ENCODE data around the gene PPP1CA.

Gene PPP1CA

GRCh38 chr11:67371189-67371910 is 30.3 kb downstream of the PPP1CA start:
- Histone ChIP-seq H3K23ac (ENCODE audit: low read length) (no peak overlapping the region), H4K91ac (ENCODE audit: low read depth, low read length) (peak overlapping the region; percentile 86), H3K14ac (ENCODE audit: low read length) (no peak overlapping the region), H2BK5ac (ENCODE audit: low read depth, low read length, poor library complexity) (no peak overlapping the region), H3K9me3 (ENCODE audit: insufficient read depth, low read depth, low read length) (peaks cover 2% of the 10 kb centered on the region), H2BK12ac (ENCODE audit: low read length) (no peak overlapping the region), H3K79me1 (ENCODE audit: low read length) (peaks cover 28% of the 10 kb centered on the region), H3K4me1 (ENCODE audit: control insufficient read depth in 1 of 2, insufficient read depth in 2 of 2, low read length in 2 of 2) (peaks cover 38 to 41% of the 10 kb centered on the region in 2 experiments), H3K9ac (ENCODE audit: low read length) (no peak overlapping the region), H3K79me2 (ENCODE audit: control insufficient read depth, insufficient read depth, low read length, poor library complexity) (peaks cover 5% of the 10 kb centered on the region), H2AK5ac (ENCODE audit: low read length) (peak overlapping the region; percentile 27), H3K4ac (ENCODE audit: low read depth, low read length) (no peak overlapping the region), H4K8ac (ENCODE audit: low read depth, low read length) (peak overlapping the region; percentile 14), H3K4me3 (ENCODE audit: low read depth, low read length) (no peak overlapping the region), H2AFZ (ENCODE audit: insufficient read depth, low read length, poor library complexity) (no peak overlapping the region), H3K27ac (ENCODE audit: low read depth, low read length) (no peak overlapping the region), H3K18ac (ENCODE audit: low read length) (peak overlapping the region; percentile 19), H2BK120ac (ENCODE audit: insufficient read depth, low read length, poor library complexity) (no peak overlapping the region), H3K36me3 (ENCODE audit: control insufficient read depth in 1 of 2, insufficient read depth in 2 of 2, low read length in 2 of 2) (no peaks in the 10 kb centered on the region), H3K4me2 (ENCODE audit: low read length) (peak overlapping the region; percentile 66), H3K27me3 (ENCODE audit: insufficient read depth, low read length) (peaks cover 5% of the 10 kb centered on the region), H4K12ac (ENCODE audit: low read depth, low read length) (no peak overlapping the region)
- DNase-seq: peak in 1 of 2 donors; percentile 48
- no CpG with 5 or more reads among the region's 8 CpGs for WGBS (ENCODE audit: extremely low coverage, insufficient coverage, insufficient read length)

GRCh38 chr11:67370351-67371076 is 31.1 kb downstream of the PPP1CA start:
- Histone ChIP-seq H3K79me1 (ENCODE audit: low read length) (peaks cover 28% of the 10 kb centered on the region), H3K14ac (ENCODE audit: low read length) (no peak overlapping the region), H4K12ac (ENCODE audit: low read depth, low read length) (no peak overlapping the region), H3K4me1 (ENCODE audit: control insufficient read depth in 1 of 2, insufficient read depth in 2 of 2, low read length in 2 of 2) (peaks cover 38 to 41% of the 10 kb centered on the region in 2 experiments), H3K4me3 (ENCODE audit: low read depth, low read length) (no peak overlapping the region), H4K8ac (ENCODE audit: low read depth, low read length) (no peak overlapping the region), H2AFZ (ENCODE audit: insufficient read depth, low read length, poor library complexity) (no peak overlapping the region), H3K23ac (ENCODE audit: low read length) (no peak overlapping the region), H3K4ac (ENCODE audit: low read depth, low read length) (no peak overlapping the region), H3K18ac (ENCODE audit: low read length) (no peak overlapping the region), H2AK5ac (ENCODE audit: low read length) (no peak overlapping the region), H2BK120ac (ENCODE audit: insufficient read depth, low read length, poor library complexity) (no peak overlapping the region), H3K27me3 (ENCODE audit: insufficient read depth, low read length) (no peaks in the 10 kb centered on the region), H3K27ac (ENCODE audit: low read depth, low read length) (peak overlapping the region; percentile 71), H2BK5ac (ENCODE audit: low read depth, low read length, poor library complexity) (no peak overlapping the region), H3K79me2 (ENCODE audit: control insufficient read depth, insufficient read depth, low read length, poor library complexity) (peaks cover 5% of the 10 kb centered on the region), H3K36me3 (ENCODE audit: control insufficient read depth in 1 of 2, insufficient read depth in 2 of 2, low read length in 2 of 2) (no peaks in the 10 kb centered on the region), H3K9ac (ENCODE audit: low read length) (no peak overlapping the region), H2BK12ac (ENCODE audit: low read length) (no peak overlapping the region), H4K91ac (ENCODE audit: low read depth, low read length) (peak overlapping the region; percentile 25), H3K9me3 (ENCODE audit: insufficient read depth, low read depth, low read length) (peaks cover 2% of the 10 kb centered on the region), H3K4me2 (ENCODE audit: low read length) (peak overlapping the region; percentile 52)
- WGBS (ENCODE audit: extremely low coverage, insufficient coverage, insufficient read length): no CpG with 5 or more reads among the region's 14 CpGs
- DNase-seq: no peak

- no CpG with 5 or more reads among the region's 12 CpGs for WGBS (ENCODE audit: extremely low coverage, insufficient coverage, insufficient read length)
- no peak overlapping the region for H3K14ac ChIP-seq (ENCODE audit: low read length)
- H3K79me1 ChIP-seq (ENCODE audit: low read length): peaks cover 26% of the 10 kb centered on the region
- H3K18ac ChIP-seq (ENCODE audit: low read length): peak overlapping the region; percentile 39
- peaks cover 2% of the 10 kb centered on the region for H3K9me3 ChIP-seq (ENCODE audit: insufficient read depth, low read depth, low read length)
- H2BK12ac ChIP-seq (ENCODE audit: low read length): peak overlapping the region; percentile 23
- peak overlapping the region; percentile 52 for H3K4me2 ChIP-seq (ENCODE audit: low read length)
- H3K79me2 ChIP-seq (ENCODE audit: control insufficient read depth, insufficient read depth, low read length, poor library complexity): peaks cover 5% of the 10 kb centered on the region
- peak overlapping the region; percentile 46 for H2AK5ac ChIP-seq (ENCODE audit: low read length)
- peaks cover 36 to 38% of the 10 kb centered on the region in 2 experiments for H3K4me1 ChIP-seq (ENCODE audit: control insufficient read depth in 1 of 2, insufficient read depth in 2 of 2, low read length in 2 of 2)
- no peak overlapping the region for H3K23ac ChIP-seq (ENCODE audit: low read length)
- DNase-seq: peak; percentile 59 to 69
- H3K4me3 ChIP-seq (ENCODE audit: low read depth, low read length): no peak overlapping the region
- no peaks in the 10 kb centered on the region for H3K27me3 ChIP-seq (ENCODE audit: insufficient read depth, low read length)
- H2AFZ ChIP-seq (ENCODE audit: insufficient read depth, low read length, poor library complexity): no peak overlapping the region
- no peak overlapping the region for H4K8ac ChIP-seq (ENCODE audit: low read depth, low read length)
- peak overlapping the region; percentile 4 for H2BK5ac ChIP-seq (ENCODE audit: low read depth, low read length, poor library complexity)
- peak overlapping the region; percentile 75 for H3K27ac ChIP-seq (ENCODE audit: low read depth, low read length)
- H4K12ac ChIP-seq (ENCODE audit: low read depth, low read length): no peak overlapping the region
- no peak overlapping the region for H3K4ac ChIP-seq (ENCODE audit: low read depth, low read length)
- H3K9ac ChIP-seq (ENCODE audit: low read length): peak overlapping the region; percentile 28
- H3K36me3 ChIP-seq (ENCODE audit: control insufficient read depth in 1 of 2, insufficient read depth in 2 of 2, low read length in 2 of 2): peaks cover 1 to 3% of the 10 kb centered on the region in 2 experiments
- peak overlapping the region; percentile 33 for H2BK120ac ChIP-seq (ENCODE audit: insufficient read depth, low read length, poor library complexity)
- H4K91ac ChIP-seq (ENCODE audit: low read depth, low read length): peak overlapping the region; percentile 28
Observed at GRCh38 chr11:67369801-67370284, 31.8 kb downstream of the PPP1CA start.

- WGBS (ENCODE audit: extremely low coverage, insufficient coverage, insufficient read length): no CpG with 5 or more reads among the region's 8 CpGs
- H3K4me1 ChIP-seq (ENCODE audit: control insufficient read depth in 1 of 2, insufficient read depth in 2 of 2, low read length in 2 of 2): peaks cover 31 to 32% of the 10 kb centered on the region in 2 experiments
- peak overlapping the region; percentile 33 for H2BK120ac ChIP-seq (ENCODE audit: insufficient read depth, low read length, poor library complexity)
- no peak overlapping the region for H2BK5ac ChIP-seq (ENCODE audit: low read depth, low read length, poor library complexity)
- peak overlapping the region; percentile 75 for H3K27ac ChIP-seq (ENCODE audit: low read depth, low read length)
- H4K12ac ChIP-seq (ENCODE audit: low read depth, low read length): no peak overlapping the region
- no peak overlapping the region for H3K4me2 ChIP-seq (ENCODE audit: low read length)
- peak overlapping the region; percentile 15 for H4K8ac ChIP-seq (ENCODE audit: low read depth, low read length)
- H2AFZ ChIP-seq (ENCODE audit: insufficient read depth, low read length, poor library complexity): no peak overlapping the region
- H3K4me3 ChIP-seq (ENCODE audit: low read depth, low read length): no peak overlapping the region
- H3K9ac ChIP-seq (ENCODE audit: low read length): no peak overlapping the region
- DNase-seq: no peak
- H2BK12ac ChIP-seq (ENCODE audit: low read length): peak overlapping the region; percentile 47
- peak overlapping the region; percentile 60 for H3K14ac ChIP-seq (ENCODE audit: low read length)
- H3K4ac ChIP-seq (ENCODE audit: low read depth, low read length): no peak overlapping the region
- H3K27me3 ChIP-seq (ENCODE audit: insufficient read depth, low read length): no peaks in the 10 kb centered on the region
- peaks cover 5% of the 10 kb centered on the region for H3K79me2 ChIP-seq (ENCODE audit: control insufficient read depth, insufficient read depth, low read length, poor library complexity)
- peaks cover 4% of the 10 kb centered on the region for H3K9me3 ChIP-seq (ENCODE audit: insufficient read depth, low read depth, low read length)
- peaks cover 23% of the 10 kb centered on the region for H3K79me1 ChIP-seq (ENCODE audit: low read length)
- H3K23ac ChIP-seq (ENCODE audit: low read length): no peak overlapping the region
- peak overlapping the region; percentile 28 for H4K91ac ChIP-seq (ENCODE audit: low read depth, low read length)
- peak overlapping the region; percentile 46 for H2AK5ac ChIP-seq (ENCODE audit: low read length)
- peak overlapping the region; percentile 39 for H3K18ac ChIP-seq (ENCODE audit: low read length)
- peaks cover 4 to 9% of the 10 kb centered on the region in 2 experiments for H3K36me3 ChIP-seq (ENCODE audit: control insufficient read depth in 1 of 2, insufficient read depth in 2 of 2, low read length in 2 of 2)
Observed at GRCh38 chr11:67369275-67369674, 32.4 kb downstream of the PPP1CA start.
